ENCODE data around the gene LRRC8E.
"Not testable (repeated sequence)": the region's sequence is repeated elsewhere in the genome, so short reads cannot be mapped to it uniquely, and the experiment has no call there.

The LRRC8E gene

GRCh38 chr19:7922836-7923195 is 34.5 kb downstream of the LRRC8E start:
- H3K4me1 ChIP-seq (ENCODE audit: insufficient read depth, low read length) = peaks cover 34% of the 10 kb centered on the region
- no peaks in the 10 kb centered on the region for H3K9me3 ChIP-seq (ENCODE audit: low read length)
- H3K4me3 ChIP-seq (ENCODE audit: low read length) = no peak overlapping the region
- no peak overlapping the region for H2AFZ ChIP-seq (ENCODE audit: low read depth, low read length)
- H3K27me3 ChIP-seq (ENCODE audit: insufficient read depth, low read length) = no peaks in the 10 kb centered on the region
- H3K36me3 ChIP-seq (ENCODE audit: insufficient read depth, low read length) = peaks cover 26% of the 10 kb centered on the region

DNA sequence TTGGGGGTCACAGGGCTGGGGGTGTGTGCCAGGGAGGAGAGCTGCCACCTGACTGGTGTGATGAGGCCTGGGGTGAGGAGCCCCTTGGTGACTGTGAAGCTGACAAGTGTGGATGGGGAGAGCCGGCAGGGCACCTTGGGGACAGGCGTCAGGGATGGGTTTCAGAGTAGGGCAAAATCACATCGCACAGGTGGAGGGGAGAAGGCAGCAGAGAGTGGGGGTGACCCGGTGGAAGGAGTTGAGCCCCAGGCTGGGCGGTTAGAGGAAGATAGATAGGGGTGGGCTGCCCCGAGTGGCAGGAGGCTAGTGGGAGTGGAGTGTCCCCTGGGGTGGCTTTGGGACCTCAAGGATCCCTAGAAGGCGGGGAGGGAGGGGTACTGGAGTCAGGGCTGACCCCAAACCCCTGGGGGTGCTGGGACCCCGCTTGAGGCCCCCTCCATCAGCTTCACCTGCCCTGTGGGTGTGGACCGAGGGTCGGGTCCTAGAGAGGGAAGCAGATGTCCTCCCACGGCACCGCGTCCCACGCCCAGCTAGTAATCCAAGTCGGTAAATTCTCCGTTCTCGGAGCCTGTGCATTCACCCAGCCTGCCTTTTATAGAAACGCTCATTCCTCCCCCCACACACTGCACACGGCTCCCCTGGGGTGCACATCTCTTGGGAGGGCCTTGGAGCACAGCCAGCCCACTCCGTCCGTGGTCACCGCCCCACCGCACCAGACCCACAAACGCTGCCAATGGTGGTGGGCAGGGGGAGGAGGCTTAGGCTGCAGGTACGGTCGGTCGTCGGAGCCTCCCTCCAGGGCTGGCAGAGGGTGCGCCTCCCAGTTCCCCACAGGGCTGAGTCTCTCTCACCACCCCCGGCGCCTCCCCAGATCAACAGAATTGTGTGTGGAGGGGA is 35.2 kb downstream of the LRRC8E start:
- no peak overlapping the region for H2AFZ ChIP-seq (ENCODE audit: low read depth, low read length)
- peaks cover 32% of the 10 kb centered on the region for H3K4me1 ChIP-seq (ENCODE audit: insufficient read depth, low read length)
- no peaks in the 10 kb centered on the region for H3K27me3 ChIP-seq (ENCODE audit: insufficient read depth, low read length)
- H3K4me3 ChIP-seq (ENCODE audit: low read length) = no peak overlapping the region
- H3K9me3 ChIP-seq (ENCODE audit: low read length) = no peaks in the 10 kb centered on the region
- H3K36me3 ChIP-seq (ENCODE audit: insufficient read depth, low read length) = peaks cover 26% of the 10 kb centered on the region

DNA sequence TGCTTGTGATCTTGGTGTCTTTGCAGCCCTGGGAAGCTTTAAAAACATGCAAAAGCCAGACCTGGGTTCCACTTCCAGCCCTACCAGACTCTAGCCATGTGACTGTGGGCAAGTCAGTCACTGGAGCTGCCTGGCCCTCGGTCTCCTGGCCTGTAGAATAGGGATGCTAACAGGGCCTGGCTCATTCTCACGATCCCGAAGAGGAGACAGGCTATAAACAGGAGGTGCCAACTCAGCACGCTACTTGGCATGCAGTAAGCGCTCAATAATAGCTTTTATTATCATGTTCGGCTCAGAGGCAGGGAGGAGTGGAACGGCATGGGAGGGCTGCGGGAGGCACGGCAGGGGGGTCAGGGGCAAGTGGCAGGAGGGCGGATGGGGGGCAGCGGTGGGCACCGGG is 35.9 kb downstream of the LRRC8E start:
- peaks cover 28% of the 10 kb centered on the region for H3K36me3 ChIP-seq (ENCODE audit: insufficient read depth, low read length)
- H3K9me3 ChIP-seq (ENCODE audit: low read length) = no peaks in the 10 kb centered on the region
- H2AFZ ChIP-seq (ENCODE audit: low read depth, low read length) = no peak overlapping the region
- H3K4me3 ChIP-seq (ENCODE audit: low read length) = no peak overlapping the region
- H3K27me3 ChIP-seq (ENCODE audit: insufficient read depth, low read length) = no peaks in the 10 kb centered on the region
- H3K4me1 ChIP-seq (ENCODE audit: insufficient read depth, low read length) = peaks cover 36% of the 10 kb centered on the region

DNA sequence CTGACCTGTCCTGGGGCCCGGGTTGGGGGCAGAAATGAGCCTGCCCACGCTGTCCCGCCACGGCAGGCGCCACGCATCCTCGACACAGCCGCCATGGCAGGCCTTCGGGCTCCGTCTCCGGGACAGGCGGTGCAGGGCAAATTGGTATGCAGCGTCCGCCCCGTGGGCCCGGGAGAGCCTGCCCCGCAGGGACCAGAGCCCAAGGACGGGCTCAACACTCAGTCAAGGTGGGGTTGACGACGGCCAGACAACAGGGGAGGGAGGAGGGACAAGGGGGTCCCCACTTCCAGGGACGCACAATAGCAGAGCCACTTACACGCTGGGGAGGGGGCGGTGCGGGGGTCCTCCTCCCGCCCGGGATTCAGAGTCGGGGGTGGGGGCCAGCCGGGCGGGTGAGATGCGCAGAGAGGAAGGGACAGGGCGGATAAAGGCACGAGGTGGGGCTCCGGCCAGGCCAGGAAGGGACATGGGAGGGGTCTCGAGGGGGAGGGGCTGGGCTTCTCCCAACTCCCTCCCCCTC is 36.4 kb downstream of the LRRC8E start:
- Histone ChIP-seq H3K4me3 (ENCODE audit: low read length) (peak overlapping the region; percentile 59), H3K4me1 (ENCODE audit: insufficient read depth, low read length) (peaks cover 38% of the 10 kb centered on the region), H3K27me3 (ENCODE audit: insufficient read depth, low read length) (no peaks in the 10 kb centered on the region)

GRCh38 chr19:7925171-7925851 is 37.0 kb downstream of the LRRC8E start:
- Histone ChIP-seq H2AFZ (ENCODE audit: low read depth, low read length) (no peak overlapping the region), H3K4me1 (ENCODE audit: insufficient read depth, low read length) (peaks cover 36% of the 10 kb centered on the region), H3K36me3 (ENCODE audit: insufficient read depth, low read length) (peaks cover 32% of the 10 kb centered on the region), H3K27me3 (ENCODE audit: insufficient read depth, low read length) (no peaks in the 10 kb centered on the region), H3K9me3 (ENCODE audit: low read length) (no peaks in the 10 kb centered on the region), H3K4me3 (ENCODE audit: low read length) (peak overlapping the region; percentile 59)

More for the DNA sequence above, 36.4 kb downstream of the LRRC8E start:
- Histone ChIP-seq H3K36me3 (ENCODE audit: insufficient read depth, low read length) (peaks cover 28% of the 10 kb centered on the region), H2AFZ (ENCODE audit: low read depth, low read length) (no peak overlapping the region), H3K9me3 (ENCODE audit: low read length) (no peaks in the 10 kb centered on the region)

- H3K4me3 ChIP-seq (ENCODE audit: low read length) = peak within 1 kb of the TSS; percentile 59
Observed at GRCh38 chr19:7926021-7926726, 37.9 kb downstream of the LRRC8E start, which contains the start of gene CTXN1. Gene CTXN1, minus strand, starts transcription at chr19:7926135. Its CDS starts 597 bp downstream, at chr19:7925538.

GRCh38 chr19:7926727-7927604 is 38.7 kb downstream of the LRRC8E start:
- H3K9me3 ChIP-seq (ENCODE audit: low read length) = no peaks in the 10 kb centered on the region
- H2AFZ ChIP-seq (ENCODE audit: low read depth, low read length) = no peak overlapping the region
- peaks cover 44% of the 10 kb centered on the region for H3K36me3 ChIP-seq (ENCODE audit: insufficient read depth, low read length)
- peaks cover 25% of the 10 kb centered on the region for H3K4me1 ChIP-seq (ENCODE audit: insufficient read depth, low read length)
- H3K4me3 ChIP-seq (ENCODE audit: low read length) = no peak overlapping the region
- H3K27me3 ChIP-seq (ENCODE audit: insufficient read depth, low read length) = no peaks in the 10 kb centered on the region

More at GRCh38 chr19:7926021-7926726, 37.9 kb downstream of the LRRC8E start, which contains the start of gene CTXN1:
- H3K4me1 ChIP-seq (ENCODE audit: insufficient read depth, low read length) = peaks cover 33% of the 10 kb centered on the region
- H3K9me3 ChIP-seq (ENCODE audit: low read length) = no peaks in the 10 kb centered on the region
- H3K27me3 ChIP-seq (ENCODE audit: insufficient read depth, low read length) = no peaks in the 10 kb centered on the region
- H3K36me3 ChIP-seq (ENCODE audit: insufficient read depth, low read length) = peaks cover 40% of the 10 kb centered on the region
- H2AFZ ChIP-seq (ENCODE audit: low read depth, low read length) = no peak within 1 kb of the TSS

- H3K27me3 ChIP-seq (ENCODE audit: insufficient read depth, low read length) = no peaks in the 10 kb centered on the region
- H3K4me1 ChIP-seq (ENCODE audit: insufficient read depth, low read length) = peaks cover 20% of the 10 kb centered on the region
- no peak overlapping the region for H2AFZ ChIP-seq (ENCODE audit: low read depth, low read length)
- no peaks in the 10 kb centered on the region for H3K9me3 ChIP-seq (ENCODE audit: low read length)
- H3K36me3 ChIP-seq (ENCODE audit: insufficient read depth, low read length) = peaks cover 44% of the 10 kb centered on the region
- no peak overlapping the region for H3K4me3 ChIP-seq (ENCODE audit: low read length)
Observed at GRCh38 chr19:7927605-7928333, 39.5 kb downstream of the LRRC8E start.

DNA sequence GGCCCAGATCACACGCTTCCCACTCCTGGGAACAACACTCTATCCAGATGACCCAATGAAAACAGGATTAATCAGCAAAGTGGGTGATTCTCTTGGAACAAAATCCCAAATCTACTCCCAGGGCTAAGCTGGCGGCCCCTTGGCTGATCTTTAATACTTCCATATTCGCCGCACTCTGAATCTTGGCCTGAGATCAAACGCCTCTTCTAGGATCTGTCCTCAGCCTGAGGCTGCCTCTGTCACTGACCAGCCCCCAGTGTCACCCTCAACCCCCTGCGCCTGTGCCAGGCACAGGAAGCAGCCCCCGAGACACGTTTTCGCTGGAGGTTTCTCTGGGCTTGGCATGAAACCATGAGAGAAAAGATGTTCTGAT is 40.0 kb downstream of the LRRC8E start:
- Histone ChIP-seq H3K36me3 (ENCODE audit: insufficient read depth, low read length) (peaks cover 45% of the 10 kb centered on the region), H3K4me3 (ENCODE audit: low read length) (no peak overlapping the region)

DNA sequence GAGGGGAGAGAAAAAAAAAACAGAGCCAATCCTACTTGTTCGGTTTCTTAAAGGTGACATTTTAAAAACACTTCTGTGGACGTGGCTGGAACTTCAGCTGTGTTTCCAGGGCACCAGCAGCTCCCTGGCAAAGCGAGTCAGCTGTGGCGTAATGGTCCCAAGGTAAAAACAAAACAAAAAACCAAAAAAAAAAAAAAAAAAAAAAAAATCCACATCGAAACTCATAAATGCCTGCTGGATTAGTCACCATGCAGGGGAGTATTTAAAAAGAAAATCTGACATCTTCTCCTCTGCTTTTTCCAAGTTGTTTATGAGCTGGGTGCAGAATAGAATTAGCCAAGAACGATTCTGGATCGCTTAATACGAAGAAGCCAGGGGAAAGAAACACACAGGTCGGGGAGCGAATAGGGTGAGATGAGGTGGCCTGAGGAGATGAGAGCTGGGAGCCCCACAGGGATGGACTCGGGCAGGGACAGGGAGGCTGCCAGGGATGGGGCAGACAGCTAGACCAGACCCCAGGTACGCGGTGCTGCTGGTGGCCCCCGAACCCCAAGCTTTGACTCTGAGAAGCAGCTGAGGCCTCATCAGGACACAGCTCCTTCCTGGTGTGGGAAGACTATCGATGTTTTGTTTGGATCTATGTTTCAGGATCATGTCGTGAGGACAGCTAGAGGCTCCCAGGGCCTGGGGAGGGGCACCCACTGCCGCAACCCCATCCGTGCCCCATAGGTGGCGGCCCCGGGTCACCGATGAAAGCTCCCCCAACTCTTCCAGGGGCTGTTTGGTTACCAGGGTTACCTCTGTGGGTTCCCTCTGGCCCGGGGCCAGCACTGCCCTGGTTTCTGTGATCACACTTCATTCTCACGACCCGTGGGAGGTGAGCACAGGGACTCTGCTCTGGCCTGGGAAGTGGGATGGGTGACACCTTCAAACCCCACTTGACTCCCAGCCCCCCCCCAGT is 40.7 kb downstream of the LRRC8E start:
- Histone ChIP-seq H3K9me3 (ENCODE audit: low read length) (no peaks in the 10 kb centered on the region), H3K27me3 (ENCODE audit: insufficient read depth, low read length) (no peaks in the 10 kb centered on the region), H3K4me3 (ENCODE audit: low read length) (no peak overlapping the region), H3K36me3 (ENCODE audit: insufficient read depth, low read length) (peaks cover 47% of the 10 kb centered on the region), H3K4me1 (ENCODE audit: insufficient read depth, low read length) (peaks cover 20% of the 10 kb centered on the region), H2AFZ (ENCODE audit: low read depth, low read length) (no peak overlapping the region)

More for the DNA sequence above, 40.0 kb downstream of the LRRC8E start:
- no peak overlapping the region for H2AFZ ChIP-seq (ENCODE audit: low read depth, low read length)
- peaks cover 20% of the 10 kb centered on the region for H3K4me1 ChIP-seq (ENCODE audit: insufficient read depth, low read length)
- H3K9me3 ChIP-seq (ENCODE audit: low read length) = no peaks in the 10 kb centered on the region
- H3K27me3 ChIP-seq (ENCODE audit: insufficient read depth, low read length) = no peaks in the 10 kb centered on the region

DNA sequence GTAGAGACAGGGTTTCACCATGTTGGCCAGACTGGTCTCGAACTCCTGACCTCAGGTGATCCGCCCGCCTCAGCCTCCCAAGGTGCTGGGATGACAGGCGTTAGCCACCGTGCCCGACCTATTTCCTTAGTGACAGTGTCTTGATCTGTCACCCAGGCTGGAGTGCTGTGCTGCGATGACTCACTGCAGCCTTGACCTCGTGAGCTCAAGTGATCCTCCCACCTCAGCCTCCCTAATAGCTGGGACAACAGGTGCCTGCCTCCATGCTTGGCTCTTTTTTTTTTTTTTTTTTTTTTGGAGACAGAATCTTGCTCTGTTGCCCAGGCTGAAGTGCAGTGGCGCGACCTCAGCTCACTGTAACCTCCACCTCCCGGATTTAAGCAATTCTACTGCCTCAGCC is 41.7 kb downstream of the LRRC8E start:
- H3K4me3 ChIP-seq (ENCODE audit: low read length); H3K27me3 ChIP-seq (ENCODE audit: insufficient read depth, low read length); H2AFZ ChIP-seq (ENCODE audit: low read depth, low read length); H3K9me3 ChIP-seq (ENCODE audit: low read length): not testable (repeated sequence)
- H3K4me1 ChIP-seq (ENCODE audit: insufficient read depth, low read length) = peaks cover 18% of the 10 kb centered on the region
- peaks cover 50% of the 10 kb centered on the region for H3K36me3 ChIP-seq (ENCODE audit: insufficient read depth, low read length)
